Prostate gland (tissue), 2 donors: Measurements from ENCODE around the gene OR10S1. TPM values are rescaled to one million over a fixed set of nuclear protein-coding genes. Genes with fewer than 3 reads are reported as not detected.
"Not testable (repeated sequence)": the region's sequence is repeated elsewhere in the genome, so short reads cannot be mapped to it uniquely, and the experiment has no call there.

ENCODE experiments used
- DNase-seq: peaks from one replicate; pipeline ENCODE4 v3.0.0-alpha.2; 2019; ENCODE audit warnings: low spot score
- H3K27ac ChIP-seq, 2 donors: fragments of 200-600 bp; sonication (generic); 2 replicates each; pipeline ENCODE4 v1.5.1; 2017 to 2019
- H3K27me3 ChIP-seq: fragments of 200-600 bp; sonication (generic); replicated peaks from 2 replicates; pipeline ENCODE4 v1.5.1; 2019; ENCODE audit not compliant: insufficient read depth
- H3K36me3 ChIP-seq, 2 donors: fragments of 200-600 bp; sonication (generic); 1 replicate in 1 of 2; 2 replicates in 1 of 2; pipeline versions ENCODE4 v1.5.1 to v1.8.1; 2017 to 2019
- H3K4me1 ChIP-seq: fragments of 200-600 bp; sonication (generic); replicated peaks from 2 replicates; pipeline ENCODE4 v1.5.1; 2019
- H3K4me3 ChIP-seq, 2 donors: fragments of 200-600 bp; sonication (generic); 2 replicates each; pipeline ENCODE4 v1.5.1; 2017 to 2019
- H3K9me3 ChIP-seq: fragments of 200-600 bp; sonication (generic); 2 replicates; pipeline ENCODE4 v1.5.1; 2017
- POLR2A ChIP-seq: fragments of 450-650 bp; IDR thresholded peaks from one replicate; pipeline ENCODE4 v1.6.1; 2016; ENCODE audit warnings: antibody characterized with exemption, mild to moderate bottlenecking
- POLR2AphosphoS5 ChIP-seq: sonication (generic); formaldehyde crosslinking; IDR thresholded peaks from one replicate; pipeline ENCODE4 v1.6.1; 2017; ENCODE audit warnings: antibody characterized with exemption
- WGBS: methylation state at CpG from one replicate; pipeline ENCODE4 v1.1.5; 2018; 5-methylcytosine and 5-hydroxymethylcytosine counted together
- intact Hi-C: fragments of 100-400 bp; cut with DNase I; formaldehyde crosslinking; loops from one replicate; pipeline ENCODE4 v1.14.2; 2022
- total RNA-seq, 2 donors: library from RNA; depleted of rRNA; stranded (reverse); fragments of >200 nt; gene quantifications; one replicate each; pipeline ENCODE4 v1.1.0, GENCODE V29; 2016
- TF ChIP-seq, protein P1 (sequence below), 4 experiments: fragments of 200-600 bp in 2 of 4; fragments of 450-650 bp in 2 of 4; sonication (generic) in 2 of 4; IDR thresholded peaks; 1 replicate in 3 of 4; 2 replicates in 1 of 4; pipeline ENCODE4 v1.5.1; 2016 to 2019; ENCODE audit warnings: antibody characterized with exemption in 4 of 4, mild to moderate bottlenecking in 2 of 4, moderate library complexity in 2 of 4

OR10S1 gene, protein sequence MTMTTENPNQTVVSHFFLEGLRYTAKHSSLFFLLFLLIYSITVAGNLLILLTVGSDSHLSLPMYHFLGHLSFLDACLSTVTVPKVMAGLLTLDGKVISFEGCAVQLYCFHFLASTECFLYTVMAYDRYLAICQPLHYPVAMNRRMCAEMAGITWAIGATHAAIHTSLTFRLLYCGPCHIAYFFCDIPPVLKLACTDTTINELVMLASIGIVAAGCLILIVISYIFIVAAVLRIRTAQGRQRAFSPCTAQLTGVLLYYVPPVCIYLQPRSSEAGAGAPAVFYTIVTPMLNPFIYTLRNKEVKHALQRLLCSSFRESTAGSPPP
- not detected for total RNA-seq

DNA sequence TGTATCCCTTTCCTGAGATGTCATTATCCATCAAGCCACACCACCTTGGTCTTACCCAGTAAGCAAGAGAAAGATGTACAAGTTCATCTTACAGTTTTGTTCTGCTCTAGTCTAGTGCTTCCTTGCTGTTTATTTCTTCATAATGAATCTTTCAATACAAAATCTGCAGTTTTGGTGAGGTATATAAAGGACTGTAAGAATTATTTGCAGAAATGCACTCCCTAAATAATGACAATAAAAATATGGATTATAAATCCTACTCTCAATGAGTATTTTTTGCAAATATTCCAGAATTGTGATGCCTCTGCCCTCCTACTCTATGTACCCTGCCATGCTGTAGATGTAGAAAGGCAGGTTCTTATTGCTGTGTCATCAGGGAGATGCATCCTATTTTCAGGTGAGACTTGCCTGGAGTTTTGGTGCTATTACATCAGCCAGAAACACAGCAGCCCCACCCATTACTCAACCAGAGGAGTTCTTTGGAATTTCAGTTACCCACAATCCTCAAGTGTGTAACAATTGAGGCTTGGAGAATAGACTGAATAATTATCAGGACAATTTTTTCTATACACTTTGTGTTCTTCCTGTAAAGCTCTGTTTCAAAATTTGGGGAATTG lies at the start of gene OR10S1:
Gene OR10S1, minus strand, starts transcription at position 51 of the 617 bp plus-strand sequence. CDS start 117 bp downstream, outside the sequence.
- no peak for DNase-seq
- Histone ChIP-seq H3K4me1 (no peaks in the 10 kb centered on the region), H3K27ac (no peak within 1 kb of the TSS), H3K27me3 (no peaks in the 10 kb centered on the region), H3K4me3 (no peak within 1 kb of the TSS), H3K9me3 (no peaks in the 10 kb centered on the region), H3K36me3 (no peaks in the 10 kb centered on the region)
- intact Hi-C loops, result no loop called here
- TF ChIP-seq, protein P1, sequence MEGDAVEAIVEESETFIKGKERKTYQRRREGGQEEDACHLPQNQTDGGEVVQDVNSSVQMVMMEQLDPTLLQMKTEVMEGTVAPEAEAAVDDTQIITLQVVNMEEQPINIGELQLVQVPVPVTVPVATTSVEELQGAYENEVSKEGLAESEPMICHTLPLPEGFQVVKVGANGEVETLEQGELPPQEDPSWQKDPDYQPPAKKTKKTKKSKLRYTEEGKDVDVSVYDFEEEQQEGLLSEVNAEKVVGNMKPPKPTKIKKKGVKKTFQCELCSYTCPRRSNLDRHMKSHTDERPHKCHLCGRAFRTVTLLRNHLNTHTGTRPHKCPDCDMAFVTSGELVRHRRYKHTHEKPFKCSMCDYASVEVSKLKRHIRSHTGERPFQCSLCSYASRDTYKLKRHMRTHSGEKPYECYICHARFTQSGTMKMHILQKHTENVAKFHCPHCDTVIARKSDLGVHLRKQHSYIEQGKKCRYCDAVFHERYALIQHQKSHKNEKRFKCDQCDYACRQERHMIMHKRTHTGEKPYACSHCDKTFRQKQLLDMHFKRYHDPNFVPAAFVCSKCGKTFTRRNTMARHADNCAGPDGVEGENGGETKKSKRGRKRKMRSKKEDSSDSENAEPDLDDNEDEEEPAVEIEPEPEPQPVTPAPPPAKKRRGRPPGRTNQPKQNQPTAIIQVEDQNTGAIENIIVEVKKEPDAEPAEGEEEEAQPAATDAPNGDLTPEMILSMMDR (IDR thresholded peaks at IDR 0.05), result no peak
- no peak for TF ChIP-seq POLR2A
- no peak for TF ChIP-seq POLR2AphosphoS5

DNA sequence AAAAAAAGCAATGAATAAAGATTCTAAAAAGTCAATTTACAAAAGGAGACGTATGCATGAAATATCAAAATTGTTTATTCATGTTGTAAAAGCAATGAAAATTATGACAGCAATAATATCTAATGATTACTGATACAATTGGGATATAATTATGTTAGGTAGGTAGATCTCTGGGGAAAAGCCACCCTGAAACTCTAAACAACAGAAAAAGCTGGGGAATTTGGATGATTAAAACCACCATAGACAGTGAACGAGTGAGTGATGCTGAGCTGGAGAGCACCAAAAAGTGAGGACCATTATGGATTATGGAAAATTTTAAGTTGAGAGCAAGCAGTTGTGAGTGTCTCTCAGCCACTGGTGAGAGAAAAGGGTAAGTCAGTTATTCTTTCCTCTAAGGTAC lies 48.9 kb upstream of the OR10S1 start, which contains the start of gene OR10G8:
Gene OR10G8, plus strand, starts transcription at position 301 of the 400 bp plus-strand sequence. CDS start 2,825 bp downstream, outside the sequence.
- no peaks in the 10 kb centered on the region for H3K4me1 ChIP-seq
- intact Hi-C loops, result no loop called here
- TF ChIP-seq, protein P1 (IDR thresholded peaks at IDR 0.05), result no peak
- TF ChIP-seq POLR2AphosphoS5, result no peak
- TF ChIP-seq POLR2A, result no peak
- no peaks in the 10 kb centered on the region for H3K9me3 ChIP-seq
- H3K27ac ChIP-seq, result no peak within 1 kb of the TSS
- H3K36me3 ChIP-seq, result no peaks in the 10 kb centered on the region
- 66% methylated on average over 2 of the region's 2 CpGs for WGBS
- no peaks in the 10 kb centered on the region for H3K27me3 ChIP-seq
- no peak within 1 kb of the TSS for H3K4me3 ChIP-seq
- no peak for DNase-seq

DNA sequence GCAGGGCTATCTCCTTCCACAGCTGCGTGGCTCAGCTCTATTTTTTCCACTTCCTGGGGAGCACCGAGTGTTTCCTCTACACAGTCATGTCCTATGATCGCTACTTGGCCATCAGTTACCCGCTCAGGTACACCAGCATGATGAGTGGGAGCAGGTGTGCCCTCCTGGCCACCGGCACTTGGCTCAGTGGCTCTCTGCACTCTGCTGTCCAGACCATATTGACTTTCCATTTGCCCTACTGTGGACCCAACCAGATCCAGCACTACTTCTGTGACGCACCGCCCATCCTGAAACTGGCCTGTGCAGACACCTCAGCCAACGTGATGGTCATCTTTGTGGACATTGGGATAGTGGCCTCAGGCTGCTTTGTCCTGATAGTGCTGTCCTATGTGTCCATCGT lies 38.3 kb upstream of the OR10S1 start:
- intact Hi-C loops, H3K9me3 ChIP-seq, H3K4me3 ChIP-seq, H3K27me3 ChIP-seq, H3K4me1 ChIP-seq, H3K27ac ChIP-seq, H3K36me3 ChIP-seq, DNase-seq: not testable (repeated sequence)
- 90% methylated on average over 5 of the region's 9 CpGs for WGBS

DNA sequence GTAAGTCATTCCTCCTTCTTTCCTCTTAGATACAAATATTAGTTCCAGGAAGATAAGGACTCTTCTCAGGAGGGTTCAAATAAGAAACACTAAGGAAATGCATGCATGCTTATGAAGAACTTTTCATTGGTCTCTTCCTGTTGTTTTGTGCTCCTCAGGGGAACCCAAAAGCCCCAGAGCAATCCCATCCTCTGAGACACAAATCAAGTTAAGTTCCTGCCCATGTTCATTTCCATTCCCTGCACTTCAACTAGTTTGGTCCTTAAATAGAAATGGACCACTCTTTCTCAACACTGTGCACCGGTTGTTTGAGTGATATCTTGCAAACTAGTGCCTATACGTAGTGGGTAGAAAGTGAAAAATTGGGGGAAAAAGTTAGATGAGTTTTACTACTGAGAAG lies 35.1 kb upstream of the OR10S1 start, which contains the start of gene OR10G4:
Gene OR10G4, plus strand, starts transcription at position 301 of the 400 bp plus-strand sequence. CDS start 2,578 bp downstream, outside the sequence.
- no peaks in the 10 kb centered on the region for H3K4me1 ChIP-seq
- intact Hi-C loops, result no loop called here
- H3K4me3 ChIP-seq, result no peak within 1 kb of the TSS
- no peak for DNase-seq
- TF ChIP-seq, protein P1 (IDR thresholded peaks at IDR 0.05), result no peak
- TF ChIP-seq POLR2A (no peak), POLR2AphosphoS5 (no peak)
- 87% methylated on average over 2 of the region's 2 CpGs for WGBS
- no peaks in the 10 kb centered on the region for H3K36me3 ChIP-seq
- no peaks in the 10 kb centered on the region for H3K27me3 ChIP-seq
- no peaks in the 10 kb centered on the region for H3K9me3 ChIP-seq
- H3K27ac ChIP-seq, result no peak within 1 kb of the TSS

DNA sequence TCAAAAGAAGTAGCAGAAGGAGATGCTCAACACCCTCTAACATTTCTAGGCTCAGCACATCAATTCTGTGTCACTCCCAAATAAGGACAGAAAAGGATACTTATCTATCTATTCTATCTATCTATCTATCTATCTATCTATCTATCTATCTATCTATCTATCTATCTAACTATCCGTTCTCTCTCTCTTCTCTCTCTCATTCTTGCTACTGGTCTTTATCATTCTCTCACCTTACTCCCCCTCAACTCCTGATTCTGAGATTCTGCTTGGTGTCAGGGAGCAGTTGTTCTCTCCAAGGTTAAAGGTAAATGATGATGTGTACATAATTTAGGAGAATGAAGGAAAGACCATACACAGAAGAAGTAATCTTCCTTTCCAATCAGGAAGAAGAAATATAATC lies 17.5 kb upstream of the OR10S1 start, which contains the start of gene OR10G6:
Gene OR10G6, minus strand, starts transcription at position 43 of the 400 bp plus-strand sequence. Its CDS starts 0 bp downstream, at position 43.
- H3K4me3 ChIP-seq, result no peak within 1 kb of the TSS
- H3K4me1 ChIP-seq, result no peaks in the 10 kb centered on the region
- H3K27ac ChIP-seq, result no peak within 1 kb of the TSS
- intact Hi-C loops, result no loop called here
- TF ChIP-seq POLR2A (no peak), POLR2AphosphoS5 (no peak)
- TF ChIP-seq, protein P1 (IDR thresholded peaks at IDR 0.05), result no peak
- H3K9me3 ChIP-seq, result no peaks in the 10 kb centered on the region
- no peaks in the 10 kb centered on the region for H3K36me3 ChIP-seq
- WGBS, result 71% methylated on average over 1 of the region's 1 CpG
- DNase-seq, result no peak
- no peaks in the 10 kb centered on the region for H3K27me3 ChIP-seq
